ENCODE data around the gene ACAD9.

GRCh38 chr3:128956440-128956839 is 77.0 kb downstream of the ACAD9 start:
- TF ChIP-seq CTCF (IDR thresholded peaks at IDR 0.05; ENCODE audit: insufficient read depth, low read length, poor library complexity, severe bottlenecking) (no peak), EZH2phosphoT487 (conservative IDR thresholded peaks at IDR 0.05; ENCODE audit: low read length) (no peak)
